ENCODE measurements around the gene ADH4. TPM values are rescaled to one million over a fixed set of nuclear protein-coding genes. Genes with fewer than 3 reads are reported as not detected.
"Not testable (repeated sequence)": the region's sequence is repeated elsewhere in the genome, so short reads cannot be mapped to it uniquely, and the experiment has no call there.

The ADH4 gene
- total RNA-seq, 1 experiment from 2014 or later = not detected

- Mint-ChIP-seq H3K36me3 (ENCODE audit: insufficient read depth, unreplicated experiment) (no peaks in the 10 kb centered on the region), H3K27me3 (ENCODE audit: insufficient read depth, unreplicated experiment) (no peaks in the 10 kb centered on the region), H3K4me3 (ENCODE audit: unreplicated experiment) (no peak overlapping the region), H3K27ac (ENCODE audit: low read depth, unreplicated experiment) (no peak overlapping the region), H3K9me3 (ENCODE audit: unreplicated experiment) (no peaks in the 10 kb centered on the region), H3K4me1 (ENCODE audit: insufficient read depth, unreplicated experiment) (no peaks in the 10 kb centered on the region)
- TF ChIP-seq CTCF (IDR thresholded peaks at IDR 0.05; ENCODE audit: unreplicated experiment) = no peak
- no TSS peak for BruUV-seq (replicated peaks)
- no peak for DNase-seq (ENCODE audit: unreplicated experiment)
- ChIA-PET POLR2A (interaction anchor here (0.9 kb wide), 1 partner anchor 16 kb away, joined by 5 read pairs; the partner anchor contains the start of gene ADH5), CTCF (interaction anchor here (1.1 to 1.6 kb wide), 2 partner anchors 16 to 359 kb away, joined by 3 to 4 read pairs; partner anchors contain the start of gene ADH5)
- intact Hi-C loops (cut with micrococcal nuclease) = no loop called here
These were observed 39.9 kb downstream of the ADH4 start for GRCh38 chr4:99104153-99104552.

DNA sequence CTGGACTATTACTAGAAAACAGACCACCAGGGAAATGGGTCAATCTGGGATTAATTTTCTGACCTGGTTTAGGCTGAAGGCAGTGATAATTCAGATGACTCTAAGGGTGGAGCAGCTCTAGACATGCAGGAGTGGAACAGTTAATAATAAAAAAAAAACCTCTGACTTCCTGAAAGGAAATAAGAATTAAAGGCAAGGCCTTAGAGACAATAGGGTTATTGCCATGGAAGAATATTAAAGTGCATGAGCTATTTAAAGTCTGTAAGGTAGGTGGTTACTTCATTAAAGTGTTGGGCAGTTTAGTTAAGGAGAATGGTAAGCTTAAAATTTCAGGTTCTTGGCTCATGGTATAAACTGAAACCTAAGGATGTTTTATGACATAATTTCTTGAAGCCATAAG lies 40.9 kb downstream of the ADH4 start:
- no TSS peak for BruUV-seq (replicated peaks)
- Mint-ChIP-seq H3K27me3 (ENCODE audit: insufficient read depth, unreplicated experiment) (no peaks in the 10 kb centered on the region), H3K4me3 (ENCODE audit: unreplicated experiment) (no peak overlapping the region), H3K9me3 (ENCODE audit: unreplicated experiment) (no peaks in the 10 kb centered on the region), H3K4me1 (ENCODE audit: insufficient read depth, unreplicated experiment) (no peaks in the 10 kb centered on the region), H3K36me3 (ENCODE audit: insufficient read depth, unreplicated experiment) (no peaks in the 10 kb centered on the region), H3K27ac (ENCODE audit: low read depth, unreplicated experiment) (no peak overlapping the region)
- intact Hi-C loops (cut with micrococcal nuclease) = no loop called here
- CTCF ChIA-PET = interaction anchor here (0.6 to 1.0 kb wide), 5 partner anchors 10 to 303 kb away, joined by 3 to 6 read pairs (median 3); partner anchors contain the start of gene METAP1
- TF ChIP-seq CTCF (IDR thresholded peaks at IDR 0.05; ENCODE audit: unreplicated experiment) = no peak
- POLR2A ChIA-PET = interaction anchor here (0.6 kb wide), 1 partner anchor 15 kb away, joined by 3 read pairs; the partner anchor contains the start of gene ADH5
- no peak for DNase-seq (ENCODE audit: unreplicated experiment)

DNA sequence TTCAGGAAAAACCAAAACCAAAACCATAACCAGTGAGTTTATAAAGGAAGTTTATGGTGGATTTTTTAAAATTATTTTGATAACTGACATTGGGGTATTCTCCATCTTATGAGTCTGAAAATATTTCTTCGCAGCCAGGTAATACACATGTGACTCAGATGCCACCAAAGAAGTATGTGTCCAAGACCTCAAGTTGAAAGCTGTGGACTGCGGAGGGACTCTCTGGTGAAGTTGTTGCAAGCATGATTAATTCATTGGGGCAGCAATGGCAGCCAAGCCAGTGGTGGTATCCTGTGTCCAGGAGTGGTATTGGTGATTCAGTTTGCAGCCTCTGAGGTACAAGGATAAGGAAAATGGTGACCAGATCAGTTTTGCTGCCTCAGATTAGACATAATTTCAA lies 41.5 kb downstream of the ADH4 start:
- BruUV-seq (replicated peaks) = no TSS peak
- H3K9me3 Mint-ChIP-seq (ENCODE audit: unreplicated experiment) = no peaks in the 10 kb centered on the region
- CTCF ChIA-PET = interaction anchor here (0.7 to 1.0 kb wide), 4 partner anchors 10 to 218 kb away, joined by 3 to 6 read pairs (median 3); partner anchors contain the start of gene METAP1
- H3K4me3 Mint-ChIP-seq (ENCODE audit: unreplicated experiment) = no peak overlapping the region
- no peak overlapping the region for H3K27ac Mint-ChIP-seq (ENCODE audit: low read depth, unreplicated experiment)
- intact Hi-C loops (cut with micrococcal nuclease) = no loop called here
- no peaks in the 10 kb centered on the region for H3K4me1 Mint-ChIP-seq (ENCODE audit: insufficient read depth, unreplicated experiment)
- POLR2A ChIA-PET = interaction anchor here (0.6 kb wide), 1 partner anchor 14 kb away, joined by 3 read pairs; the partner anchor contains the start of gene ADH5
- no peaks in the 10 kb centered on the region for H3K27me3 Mint-ChIP-seq (ENCODE audit: insufficient read depth, unreplicated experiment)
- no peak for DNase-seq (ENCODE audit: unreplicated experiment)
- no peaks in the 10 kb centered on the region for H3K36me3 Mint-ChIP-seq (ENCODE audit: insufficient read depth, unreplicated experiment)
- TF ChIP-seq CTCF (IDR thresholded peaks at IDR 0.05; ENCODE audit: unreplicated experiment) = no peak

GRCh38 chr4:99100876-99101275 lies 43.2 kb downstream of the ADH4 start:
- H3K9me3 Mint-ChIP-seq (ENCODE audit: unreplicated experiment) = peaks cover 7% of the 10 kb centered on the region
- ChIA-PET POLR2A (interaction anchor here (0.6 to 1.3 kb wide), 3 partner anchors 10 to 797 kb away, joined by 3 to 4 read pairs (median 3); no protein-coding TSS in a partner anchor), CTCF (interaction anchor here (1.1 to 1.7 kb wide), 4 partner anchors 17 to 153 kb away, joined by 3 to 6 read pairs (median 4); no protein-coding TSS in a partner anchor)
- DNase-seq (ENCODE audit: unreplicated experiment) = no peak
- no peak for TF ChIP-seq CTCF (IDR thresholded peaks at IDR 0.05; ENCODE audit: unreplicated experiment)
- H3K4me3 Mint-ChIP-seq (ENCODE audit: unreplicated experiment) = no peak overlapping the region
- intact Hi-C loops (cut with micrococcal nuclease) = no loop called here
- no peak overlapping the region for H3K27ac Mint-ChIP-seq (ENCODE audit: low read depth, unreplicated experiment)
- no TSS peak for BruUV-seq (replicated peaks)
- H3K36me3 Mint-ChIP-seq (ENCODE audit: insufficient read depth, unreplicated experiment) = no peaks in the 10 kb centered on the region
- H3K4me1 Mint-ChIP-seq (ENCODE audit: insufficient read depth, unreplicated experiment) = no peaks in the 10 kb centered on the region
- H3K27me3 Mint-ChIP-seq (ENCODE audit: insufficient read depth, unreplicated experiment) = no peaks in the 10 kb centered on the region

GRCh38 chr4:99099814-99100213 lies 44.3 kb downstream of the ADH4 start:
- BruUV-seq (replicated peaks); H3K4me3 Mint-ChIP-seq (ENCODE audit: unreplicated experiment); H3K9me3 Mint-ChIP-seq (ENCODE audit: unreplicated experiment); intact Hi-C loops (cut with micrococcal nuclease); H3K27ac Mint-ChIP-seq (ENCODE audit: low read depth, unreplicated experiment); H3K27me3 Mint-ChIP-seq (ENCODE audit: insufficient read depth, unreplicated experiment); DNase-seq (ENCODE audit: unreplicated experiment); H3K4me1 Mint-ChIP-seq (ENCODE audit: insufficient read depth, unreplicated experiment); H3K36me3 Mint-ChIP-seq (ENCODE audit: insufficient read depth, unreplicated experiment): not testable (repeated sequence)
- ChIA-PET CTCF (interaction anchor here (0.6 to 1.5 kb wide), 5 partner anchors 22 to 311 kb away, joined by 3 to 5 read pairs (median 3); no protein-coding TSS in a partner anchor), POLR2A (interaction anchor here (0.6 to 0.7 kb wide), 3 partner anchors 10 to 61 kb away, joined by 3 read pairs; no protein-coding TSS in a partner anchor)

Measured in MCF 10A (cell line).